Activated T-cell treated with anti-CD3 and anti-CD28 coated beads for 24 hours (primary cell): ENCODE data around the gene HIVEP3.

ENCODE experiments used
- DNase-seq: peaks from one replicate; pipeline ENCODE4 v3.0.0-alpha.2; 2020; ENCODE audit warnings: low read depth

HIVEP3 gene

GRCh38 chr1:41461790-41462679, 456.7 kb downstream of the HIVEP3 start:
- no peak for DNase-seq

DNA sequence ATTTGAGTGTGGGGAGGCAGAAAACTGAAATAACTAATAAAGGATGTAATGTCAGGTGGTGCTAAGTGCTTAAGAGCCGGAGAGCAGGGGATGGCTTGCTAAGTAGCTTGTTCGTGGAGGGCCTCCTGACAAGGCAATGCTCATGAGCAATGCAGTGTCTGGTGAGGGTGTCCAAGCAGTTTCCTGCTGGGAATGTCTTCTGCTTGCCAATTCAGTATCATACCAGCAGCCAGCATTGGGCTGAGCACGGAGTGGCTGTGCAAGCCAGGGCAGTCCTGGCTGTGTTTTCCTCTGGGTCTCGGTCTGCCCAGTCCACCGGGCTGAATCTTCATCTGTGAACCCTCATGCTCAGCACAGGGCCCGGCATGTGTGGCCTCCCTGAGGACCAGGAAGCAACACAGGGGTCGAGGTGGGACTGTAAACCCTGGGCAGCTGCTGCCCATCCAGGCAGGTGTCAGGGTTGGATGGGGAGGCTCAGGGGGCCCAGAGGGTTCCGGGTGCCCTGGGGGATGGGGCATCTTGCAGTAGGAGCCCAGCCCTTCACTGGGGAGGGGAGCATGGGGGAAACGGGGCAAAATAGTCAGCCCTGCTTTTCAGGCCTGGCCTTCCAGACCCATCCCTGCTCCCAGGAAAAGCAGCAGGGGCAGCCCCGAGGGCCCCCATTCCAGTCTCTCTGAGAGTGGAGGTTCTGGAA, 461.7 kb downstream of the HIVEP3 start:
- no peak for DNase-seq
